Measurements from ENCODE around the gene CDHR1.
"Not testable (repeated sequence)": the region's sequence is repeated elsewhere in the genome, so short reads cannot be mapped to it uniquely, and the experiment has no call there.

The CDHR1 gene

GRCh38 chr10:84175436-84175835, 18.9 kb upstream of the CDHR1 start:
- DNase-seq, result no peak

- DNase-seq, result no peak
Observed at GRCh38 chr10:84176351-84176750, 18.0 kb upstream of the CDHR1 start.

- DNase-seq, result no peak
Observed at GRCh38 chr10:84176836-84177474, 17.4 kb upstream of the CDHR1 start.

- DNase-seq, result no peak
Observed at GRCh38 chr10:84177541-84178141, 16.7 kb upstream of the CDHR1 start.

GRCh38 chr10:84178160-84178609, 16.2 kb upstream of the CDHR1 start:
- DNase-seq, result no peak

GRCh38 chr10:84179059-84179710, 15.2 kb upstream of the CDHR1 start:
- DNase-seq, result no peak

GRCh38 chr10:84180386-84180785, 14.0 kb upstream of the CDHR1 start:
- DNase-seq, result not testable (repeated sequence)

- no peak for DNase-seq
Observed at GRCh38 chr10:84181631-84182030, 12.7 kb upstream of the CDHR1 start.

- no peak for DNase-seq
Observed at GRCh38 chr10:84184517-84184916, 9.8 kb upstream of the CDHR1 start.

GRCh38 chr10:84185526-84186175, 8.7 kb upstream of the CDHR1 start:
- DNase-seq, result no peak

GRCh38 chr10:84188815-84189214, 5.5 kb upstream of the CDHR1 start:
- DNase-seq, result no peak

- no peak for DNase-seq
Observed at GRCh38 chr10:84190621-84191020, 3.7 kb upstream of the CDHR1 start.

GRCh38 chr10:84191106-84191505, 3.2 kb upstream of the CDHR1 start:
- DNase-seq, result no peak

GRCh38 chr10:84193327-84193726, 1.0 kb upstream of the CDHR1 start:
- DNase-seq, result no peak

- no peak for DNase-seq
Observed at GRCh38 chr10:84193846-84194423, 402 bp upstream of the CDHR1 start.

- DNase-seq, result no peak
Observed at GRCh38 chr10:84195044-84195830, 900 bp downstream of the CDHR1 start.

- DNase-seq, result no peak
Observed at GRCh38 chr10:84196083-84196482, 1.7 kb downstream of the CDHR1 start.

GRCh38 chr10:84196941-84197340, 2.6 kb downstream of the CDHR1 start:
- DNase-seq, result no peak

- DNase-seq, result no peak
Observed at GRCh38 chr10:84197643-84198042, 3.3 kb downstream of the CDHR1 start.

GRCh38 chr10:84198206-84198915, 4.0 kb downstream of the CDHR1 start:
- no peak for DNase-seq

GRCh38 chr10:84200537-84201243, 6.4 kb downstream of the CDHR1 start:
- no peak for DNase-seq

All from activated T-cell treated with anti-CD3 and anti-CD28 coated beads for 4 hours (primary cell).